Ovary (tissue), 3 donors: ENCODE measurements around the gene PIAS2.

Experiments used
- CTCF ChIP-seq, 3 donors: fragments of 450-650 bp in 2 of 3; fragments of 200-600 bp in 1 of 3; IDR thresholded peaks; one replicate each; pipeline versions ENCODE4 v1.5.1 to v1.8.0; 2016 to 2022; ENCODE audit warnings: antibody characterized with exemption in 3 of 3, mild to moderate bottlenecking in 1 of 3
- POLR2A ChIP-seq: fragments of 450-650 bp; IDR thresholded peaks from one replicate; pipeline ENCODE4 v1.6.1; 2017; ENCODE audit warnings: antibody characterized with exemption, mild to moderate bottlenecking, moderate library complexity
- donor health status: DM: no; HTN: no; CAD: no.

GRCh38 chr18:46942646-46943045 is 25.3 kb upstream of the PIAS2 start:
- TF ChIP-seq CTCF (IDR thresholded peaks at IDR 0.05) (no peak), POLR2A (no peak)
